SKM-1 (cell line): Measurements from ENCODE around the gene AGRP.

Source experiments
- DNase-seq: peaks from one replicate; lab custom pipeline; 2025; ENCODE audit not compliant: unreplicated experiment; lab: John Stamatoyannopoulos, UW

The AGRP gene

GRCh38 chr16:67463691-67464090, 19.7 kb downstream of the AGRP start:
- no peak for DNase-seq

- no peak for DNase-seq
Observed at GRCh38 chr16:67463059-67463458, 20.3 kb downstream of the AGRP start.

- no peak for DNase-seq
Observed at GRCh38 chr16:67462279-67462655, 21.1 kb downstream of the AGRP start.

- no peak for DNase-seq
Observed at GRCh38 chr16:67461600-67462278, 21.6 kb downstream of the AGRP start.

GRCh38 chr16:67460961-67461360, 22.4 kb downstream of the AGRP start:
- DNase-seq: no peak

GRCh38 chr16:67460168-67460567, 23.2 kb downstream of the AGRP start:
- DNase-seq: no peak

GRCh38 chr16:67459861-67460150, 23.5 kb downstream of the AGRP start:
- DNase-seq: no peak

GRCh38 chr16:67459066-67459860, 24.1 kb downstream of the AGRP start:
- no peak for DNase-seq

- DNase-seq: no peak
Observed at GRCh38 chr16:67458121-67458641, 25.2 kb downstream of the AGRP start.

GRCh38 chr16:67457611-67458010, 25.7 kb downstream of the AGRP start:
- DNase-seq: no peak

- no peak for DNase-seq
Observed at GRCh38 chr16:67456391-67457081, 26.8 kb downstream of the AGRP start.

GRCh38 chr16:67454852-67455251, 28.5 kb downstream of the AGRP start:
- DNase-seq: no peak

GRCh38 chr16:67454104-67454503, 29.2 kb downstream of the AGRP start:
- no peak for DNase-seq

GRCh38 chr16:67451704-67452435, 31.5 kb downstream of the AGRP start:
- no peak for DNase-seq

GRCh38 chr16:67451061-67451703, 32.2 kb downstream of the AGRP start:
- no peak for DNase-seq

GRCh38 chr16:67449739-67450138, 33.6 kb downstream of the AGRP start:
- no peak for DNase-seq

- DNase-seq: no peak
Observed at GRCh38 chr16:67449336-67449735, 34.0 kb downstream of the AGRP start.

GRCh38 chr16:67448580-67448979, 34.8 kb downstream of the AGRP start:
- DNase-seq: no peak

GRCh38 chr16:67447508-67448076, 35.8 kb downstream of the AGRP start:
- peak; percentile 71 for DNase-seq

- no peak for DNase-seq
Observed at GRCh38 chr16:67446968-67447507, 36.3 kb downstream of the AGRP start.
